ENCODE results near the gene MAN2A1. TPM values are rescaled to one million over a fixed set of nuclear protein-coding genes. Genes with fewer than 3 reads are reported as not detected.

Gene MAN2A1
- total RNA-seq, 1 experiment from 2014 or later, result 78.0 TPM

- H4K5ac ChIP-seq (ENCODE audit: insufficient read length, low read depth, low read length), result no peak overlapping the region
- no peaks in the 10 kb centered on the region for H3K27me3 ChIP-seq (ENCODE audit: insufficient read depth, low read length)
- TF ChIP-seq, protein P1, sequence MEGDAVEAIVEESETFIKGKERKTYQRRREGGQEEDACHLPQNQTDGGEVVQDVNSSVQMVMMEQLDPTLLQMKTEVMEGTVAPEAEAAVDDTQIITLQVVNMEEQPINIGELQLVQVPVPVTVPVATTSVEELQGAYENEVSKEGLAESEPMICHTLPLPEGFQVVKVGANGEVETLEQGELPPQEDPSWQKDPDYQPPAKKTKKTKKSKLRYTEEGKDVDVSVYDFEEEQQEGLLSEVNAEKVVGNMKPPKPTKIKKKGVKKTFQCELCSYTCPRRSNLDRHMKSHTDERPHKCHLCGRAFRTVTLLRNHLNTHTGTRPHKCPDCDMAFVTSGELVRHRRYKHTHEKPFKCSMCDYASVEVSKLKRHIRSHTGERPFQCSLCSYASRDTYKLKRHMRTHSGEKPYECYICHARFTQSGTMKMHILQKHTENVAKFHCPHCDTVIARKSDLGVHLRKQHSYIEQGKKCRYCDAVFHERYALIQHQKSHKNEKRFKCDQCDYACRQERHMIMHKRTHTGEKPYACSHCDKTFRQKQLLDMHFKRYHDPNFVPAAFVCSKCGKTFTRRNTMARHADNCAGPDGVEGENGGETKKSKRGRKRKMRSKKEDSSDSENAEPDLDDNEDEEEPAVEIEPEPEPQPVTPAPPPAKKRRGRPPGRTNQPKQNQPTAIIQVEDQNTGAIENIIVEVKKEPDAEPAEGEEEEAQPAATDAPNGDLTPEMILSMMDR (conservative IDR thresholded peaks at IDR 0.05), result peak; percentile 36; the same call in 2 of the 3 replicates
- H3K23me2 ChIP-seq (ENCODE audit: insufficient read length, low read depth, low read length, poor library complexity, severe bottlenecking), result no peaks in the 10 kb centered on the region
- H3K4me2 ChIP-seq (ENCODE audit: insufficient read depth, insufficient read length, low read length), result no peak overlapping the region
- Mint-ChIP-seq H3K27ac (peak overlapping the region in 1 of 3 experiments; percentile 16; a peak in 1 of 7 replicates), H3K36me3 (ENCODE audit: insufficient read depth in 1 of 3, low read depth in 3 of 3) (no peaks in the 10 kb centered on the region), H3K4me1 (peaks cover 13% of the 10 kb centered on the region in 2 experiments), H3K27me3 (ENCODE audit: low read depth) (no peaks in the 10 kb centered on the region), H3K9me3 (no peaks in the 10 kb centered on the region), H3K4me3 (no peak overlapping the region)
- H3K9me3 ChIP-seq (ENCODE audit: control insufficient read depth, low read depth, low read length), result no peaks in the 10 kb centered on the region
- H2AK5ac ChIP-seq (ENCODE audit: insufficient read length, low read length), result no peak overlapping the region
- no peak overlapping the region for H3K18ac ChIP-seq (ENCODE audit: insufficient read length, low read depth, low read length)
- no peak overlapping the region for H2BK15ac ChIP-seq (ENCODE audit: low read depth, low read length)
- H3K79me1 ChIP-seq (ENCODE audit: insufficient read depth, low read depth, low read length, poor library complexity, severe bottlenecking), result no peaks in the 10 kb centered on the region
- H3K9ac ChIP-seq (ENCODE audit: extremely low read depth, insufficient read length, low read length), result no peak overlapping the region
- H2BK12ac ChIP-seq (ENCODE audit: insufficient read length, low read depth, low read length), result no peak overlapping the region
- no peak overlapping the region for H3K56ac ChIP-seq (ENCODE audit: insufficient read length, low read depth, low read length)
- no peak overlapping the region for H2BK5ac ChIP-seq (ENCODE audit: insufficient read length, low read length)
- H2AFZ ChIP-seq (ENCODE audit: low read length), result no peak overlapping the region
- H3K4me1 ChIP-seq (ENCODE audit: insufficient read depth, low read length), result no peaks in the 10 kb centered on the region; the same call in 1 of the 2 replicates
- H4K8ac ChIP-seq (replicated peaks; ENCODE audit: insufficient read length, low read depth, low read length), result no peak overlapping the region
- H3K79me2 ChIP-seq (ENCODE audit: insufficient read depth, low read length), result no peaks in the 10 kb centered on the region
- no peak overlapping the region for H3T11ph ChIP-seq (ENCODE audit: low read length)
- H2BK20ac ChIP-seq (ENCODE audit: low read depth, low read length, poor library complexity, severe bottlenecking), result no peak overlapping the region
- no peaks in the 10 kb centered on the region for H4K20me1 ChIP-seq (ENCODE audit: control insufficient read depth, insufficient read depth, insufficient read length)
- no peak overlapping the region for H3K23ac ChIP-seq (ENCODE audit: insufficient read length, low read depth, low read length)
- no peak overlapping the region for H3K14ac ChIP-seq (ENCODE audit: insufficient read depth, low read length)
- whole genome bisulfite sequencing (ENCODE audit: extremely low coverage, insufficient read length, low lambda C conversion rate), result no CpG with 5 or more reads among the region's 4 CpGs
- no peak overlapping the region for H4K91ac ChIP-seq (ENCODE audit: insufficient read length, low read depth, low read length)
- H2BK120ac ChIP-seq (ENCODE audit: low read depth, low read length, poor library complexity, severe bottlenecking), result no peak overlapping the region
- H3K27ac ChIP-seq (ENCODE audit: insufficient read length, low read depth, low read length), result no peak overlapping the region
- DNase-seq, result no peak
- H3K4ac ChIP-seq (ENCODE audit: low read depth, low read length), result no peak overlapping the region
Observed at GRCh38 chr5:109668668-109669422, 20.9 kb upstream of the MAN2A1 start.

All from H9 (cell line).